Tibial nerve (tissue), 4 donors: ENCODE measurements around the gene NR2F6.

Source experiments
- EP300 ChIP-seq, 2 donors: sonication (generic); formaldehyde crosslinking; IDR thresholded peaks; one replicate each; pipeline ENCODE4 v1.6.1; 2017; ENCODE audit warnings: antibody characterized with exemption in 2 of 2, mild to moderate bottlenecking in 1 of 2
- POLR2A ChIP-seq, 2 donors: fragments of 450-650 bp; IDR thresholded peaks; one replicate each; pipeline ENCODE4 v1.6.1; 2017; ENCODE audit warnings: antibody characterized with exemption in 2 of 2, mild to moderate bottlenecking in 2 of 2, moderate library complexity in 2 of 2
- TF ChIP-seq, protein P1 (sequence below), 5 experiments: fragments of 200-600 bp in 3 of 5; fragments of 450-650 bp in 2 of 5; sonication (generic) in 3 of 5; IDR thresholded peaks; one replicate each; pipeline ENCODE4 v1.5.1; 2016 to 2019; ENCODE audit warnings: antibody characterized with exemption in 5 of 5, mild to moderate bottlenecking in 3 of 5, moderate library complexity in 2 of 5

DNA sequence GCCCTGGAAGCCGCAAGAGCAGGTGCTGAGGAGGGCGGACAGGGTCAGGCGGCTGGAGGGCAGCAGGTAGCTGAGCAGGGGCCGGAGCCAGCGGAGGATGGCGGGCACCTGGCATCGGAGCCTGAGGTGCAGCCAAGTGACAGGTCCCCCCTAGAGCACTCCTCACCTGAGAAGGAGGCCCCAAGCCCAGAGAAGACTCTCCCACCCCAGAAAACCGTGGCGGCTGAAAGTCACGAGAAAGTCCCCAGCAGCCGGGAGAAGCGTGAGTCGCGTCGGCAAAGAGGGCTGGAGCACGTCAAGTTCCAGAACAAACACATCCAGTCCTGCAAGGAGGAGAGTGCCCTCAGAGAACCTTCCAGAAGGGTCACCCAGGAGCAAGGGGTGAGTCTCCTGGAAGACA lies 51.1 kb downstream of the NR2F6 start:
- TF ChIP-seq, protein P1, sequence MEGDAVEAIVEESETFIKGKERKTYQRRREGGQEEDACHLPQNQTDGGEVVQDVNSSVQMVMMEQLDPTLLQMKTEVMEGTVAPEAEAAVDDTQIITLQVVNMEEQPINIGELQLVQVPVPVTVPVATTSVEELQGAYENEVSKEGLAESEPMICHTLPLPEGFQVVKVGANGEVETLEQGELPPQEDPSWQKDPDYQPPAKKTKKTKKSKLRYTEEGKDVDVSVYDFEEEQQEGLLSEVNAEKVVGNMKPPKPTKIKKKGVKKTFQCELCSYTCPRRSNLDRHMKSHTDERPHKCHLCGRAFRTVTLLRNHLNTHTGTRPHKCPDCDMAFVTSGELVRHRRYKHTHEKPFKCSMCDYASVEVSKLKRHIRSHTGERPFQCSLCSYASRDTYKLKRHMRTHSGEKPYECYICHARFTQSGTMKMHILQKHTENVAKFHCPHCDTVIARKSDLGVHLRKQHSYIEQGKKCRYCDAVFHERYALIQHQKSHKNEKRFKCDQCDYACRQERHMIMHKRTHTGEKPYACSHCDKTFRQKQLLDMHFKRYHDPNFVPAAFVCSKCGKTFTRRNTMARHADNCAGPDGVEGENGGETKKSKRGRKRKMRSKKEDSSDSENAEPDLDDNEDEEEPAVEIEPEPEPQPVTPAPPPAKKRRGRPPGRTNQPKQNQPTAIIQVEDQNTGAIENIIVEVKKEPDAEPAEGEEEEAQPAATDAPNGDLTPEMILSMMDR (IDR thresholded peaks at IDR 0.05) = no peak
- no peak for TF ChIP-seq POLR2A (IDR thresholded peaks at IDR 0.05)
- no peak for TF ChIP-seq EP300 (IDR thresholded peaks at IDR 0.05)
